Measurements from ENCODE around the gene LETM1.
"Not testable (repeated sequence)": the region's sequence is repeated elsewhere in the genome, so short reads cannot be mapped to it uniquely, and the experiment has no call there.

LETM1 gene

DNA sequence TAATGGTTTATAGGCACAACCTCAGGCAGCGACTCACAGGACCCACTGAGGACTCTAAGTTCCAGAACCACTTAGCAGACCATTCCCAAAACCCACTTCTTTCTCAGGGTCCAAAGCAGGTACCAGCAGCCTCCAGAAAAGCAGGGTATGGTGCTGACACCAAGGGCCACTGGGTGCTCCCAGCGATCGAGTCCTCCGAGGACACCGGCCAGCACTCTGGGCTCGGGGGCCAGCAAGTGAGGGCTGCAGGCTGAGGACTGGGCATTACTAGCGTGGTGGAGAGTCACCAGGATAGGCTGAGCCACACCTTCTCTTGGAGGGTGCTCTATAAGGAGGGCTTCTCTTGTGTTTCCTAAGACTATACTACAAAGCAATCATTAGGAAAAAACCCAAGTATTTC lies 19.3 kb downstream of the LETM1 start:
- no peak for DNase-seq (ENCODE audit: low spot score)
- no peak for TF ChIP-seq CTCF (IDR thresholded peaks at IDR 0.05)
- H3K27ac ChIP-seq: no peak overlapping the region
- H3K4me3 ChIP-seq: no peak overlapping the region

- not testable (repeated sequence) for DNase-seq (ENCODE audit: low spot score); H3K4me3 ChIP-seq; H3K27ac ChIP-seq
These were observed 20.1 kb downstream of the LETM1 start for GRCh38 chr4:1835836-1836235.

GRCh38 chr4:1834047-1834775 lies 21.7 kb downstream of the LETM1 start:
- Histone ChIP-seq H3K27ac (no peak overlapping the region), H3K4me3 (no peak overlapping the region)
- no peak for TF ChIP-seq CTCF (IDR thresholded peaks at IDR 0.05)
- no peak for DNase-seq (ENCODE audit: low spot score)

DNA sequence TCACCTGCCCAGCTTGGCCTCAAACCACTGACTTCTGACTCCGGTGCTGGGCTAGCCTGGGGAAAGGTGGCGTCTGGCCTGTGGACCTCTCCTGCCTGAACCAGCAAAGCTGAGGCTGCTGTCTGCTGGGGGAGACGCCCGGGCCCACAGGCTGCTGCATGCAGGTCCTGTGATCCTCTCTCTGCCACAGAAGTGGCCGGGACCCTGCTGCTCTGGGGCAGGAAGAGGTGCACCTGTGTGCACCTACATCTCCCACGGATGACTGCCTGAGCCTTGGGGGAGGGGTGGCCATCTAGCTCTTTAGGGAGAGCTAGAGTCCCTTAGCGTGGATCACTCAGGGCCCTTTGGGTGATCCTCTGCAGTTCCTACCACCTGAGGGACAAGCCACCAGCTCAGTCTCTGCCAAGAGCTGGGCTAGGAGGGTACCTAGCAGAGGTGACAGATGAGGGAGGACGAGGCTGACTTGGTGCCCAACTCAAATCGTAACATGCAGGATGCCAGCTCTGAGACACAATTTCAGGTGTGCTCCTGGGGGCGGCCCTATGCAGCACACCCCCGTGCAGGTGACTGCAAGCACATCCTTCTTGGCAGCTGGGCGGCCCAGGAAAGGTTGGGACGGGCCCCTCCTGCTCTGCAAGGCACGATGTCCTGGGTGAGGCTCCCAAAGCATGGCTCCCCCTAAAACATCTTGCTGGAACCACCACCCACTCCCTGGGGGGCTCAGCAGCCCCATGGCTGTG lies 22.5 kb downstream of the LETM1 start:
- Histone ChIP-seq H3K27ac (no peak overlapping the region), H3K4me3 (no peak overlapping the region)
- no peak for TF ChIP-seq CTCF (IDR thresholded peaks at IDR 0.05)
- DNase-seq (ENCODE audit: low spot score): no peak

- DNase-seq (ENCODE audit: low spot score): no peak
- no peak for TF ChIP-seq CTCF (IDR thresholded peaks at IDR 0.05)
- Histone ChIP-seq H3K4me3 (no peak overlapping the region), H3K27ac (no peak overlapping the region)
These were observed 23.3 kb downstream of the LETM1 start for GRCh38 chr4:1832690-1833089.

GRCh38 chr4:1831331-1831730 lies 24.6 kb downstream of the LETM1 start:
- Histone ChIP-seq H3K27ac (no peak overlapping the region), H3K4me3 (no peak overlapping the region)
- TF ChIP-seq CTCF (IDR thresholded peaks at IDR 0.05): no peak
- no peak for DNase-seq (ENCODE audit: low spot score)

- no peak for DNase-seq (ENCODE audit: low spot score)
- no peak overlapping the region for H3K27ac ChIP-seq
- H3K4me3 ChIP-seq: no peak overlapping the region
- TF ChIP-seq CTCF (IDR thresholded peaks at IDR 0.05): no peak
These were observed 25.2 kb downstream of the LETM1 start for GRCh38 chr4:1830642-1831228.
